H9 (cell line): Measurements from ENCODE around the gene RPS6KA6. TPM values are rescaled to one million over a fixed set of nuclear protein-coding genes. Genes with fewer than 3 reads are reported as not detected.

ENCODE experiments used
- DNase-seq: peaks from one replicate; pipeline ENCODE4 v3.0.0-alpha.2; 2017
- H2AFZ ChIP-seq: one replicate; pipeline ENCODE4 v1.6.1; 2013; ENCODE audit warnings: mild to moderate bottlenecking, low read length, control low read depth, moderate library complexity
- H2AK5ac ChIP-seq: 2 replicates; pipeline ENCODE4 v1.6.1; 2013; ENCODE audit warnings: low read length, control low read depth, mixed read lengths; ENCODE audit not compliant: insufficient read length
- H2BK120ac ChIP-seq: one replicate; pipeline ENCODE4 v1.6.1; 2013; ENCODE audit warnings: low read depth, mild to moderate bottlenecking, low read length, control low read depth, inconsistent platforms; ENCODE audit not compliant: poor library complexity, severe bottlenecking
- H2BK12ac ChIP-seq: 2 replicates; pipeline ENCODE4 v1.6.1; 2013; ENCODE audit warnings: low read length, control low read depth, mixed read lengths, low read depth; ENCODE audit not compliant: insufficient read length
- H2BK15ac ChIP-seq: 2 replicates; pipeline ENCODE4 v1.6.1; 2013; ENCODE audit warnings: low read depth, low read length, control low read depth
- H2BK20ac ChIP-seq: one replicate; pipeline ENCODE4 v1.6.1; 2013; ENCODE audit warnings: low read depth, mild to moderate bottlenecking, low read length, control low read depth, inconsistent platforms; ENCODE audit not compliant: poor library complexity, severe bottlenecking
- H2BK5ac ChIP-seq: 2 replicates; pipeline ENCODE4 v1.6.1; 2013; ENCODE audit warnings: low read length, control low read depth, mixed read lengths; ENCODE audit not compliant: insufficient read length
- H3K14ac ChIP-seq: 2 replicates; pipeline ENCODE4 v1.6.1; 2013; ENCODE audit warnings: low read length, control low read depth; ENCODE audit not compliant: insufficient read depth
- H3K18ac ChIP-seq: 2 replicates; pipeline ENCODE4 v1.6.1; 2013; ENCODE audit warnings: low read depth, mild to moderate bottlenecking, mixed read lengths, low read length, control low read depth; ENCODE audit not compliant: insufficient read length
- H3K23ac ChIP-seq: 2 replicates; pipeline ENCODE4 v1.6.1; 2013; ENCODE audit warnings: low read length, control low read depth, mixed read lengths, low read depth; ENCODE audit not compliant: insufficient read length
- H3K23me2 ChIP-seq: 2 replicates; pipeline ENCODE4 v1.6.1; 2013; ENCODE audit warnings: low read depth, mild to moderate bottlenecking, mixed read lengths, low read length, control low read depth; ENCODE audit not compliant: insufficient read length, poor library complexity, severe bottlenecking
- H3K27ac ChIP-seq: 2 replicates; pipeline ENCODE4 v1.5.1; 2013; ENCODE audit warnings: low read length, control low read depth, mixed read lengths, low read depth; ENCODE audit not compliant: insufficient read length
- H3K27me3 ChIP-seq: 2 replicates; pipeline ENCODE4 v1.6.1; 2013; ENCODE audit warnings: low read length, control low read depth, inconsistent platforms; ENCODE audit not compliant: insufficient read depth
- H3K4ac ChIP-seq: 2 replicates; pipeline ENCODE4 v1.6.1; 2013; ENCODE audit warnings: low read depth, mild to moderate bottlenecking, control low read depth, inconsistent platforms, low read length, moderate library complexity
- H3K4me1 ChIP-seq: 2 replicates; pipeline ENCODE4 v1.6.1; 2013; ENCODE audit warnings: low read length, control low read depth, inconsistent platforms; ENCODE audit not compliant: insufficient read depth
- H3K4me2 ChIP-seq: 2 replicates; pipeline ENCODE4 v1.6.1; 2013; ENCODE audit warnings: low read length, control low read depth, mixed read lengths; ENCODE audit not compliant: insufficient read length, insufficient read depth
- H3K56ac ChIP-seq: 2 replicates; pipeline ENCODE4 v1.6.1; 2013; ENCODE audit warnings: low read depth, mild to moderate bottlenecking, mixed read lengths, low read length, control low read depth; ENCODE audit not compliant: insufficient read length
- H3K79me1 ChIP-seq: 2 replicates; pipeline ENCODE4 v1.6.1; 2013; ENCODE audit warnings: low read depth, mild to moderate bottlenecking, moderate library complexity, low read length, control low read depth, inconsistent platforms; ENCODE audit not compliant: insufficient read depth, poor library complexity, severe bottlenecking
- H3K79me2 ChIP-seq: 2 replicates; pipeline ENCODE4 v1.6.1; 2013; ENCODE audit warnings: low read length, control low read depth, inconsistent platforms; ENCODE audit not compliant: insufficient read depth
- H3K9ac ChIP-seq: 2 replicates; pipeline ENCODE4 v1.6.1; 2013; ENCODE audit warnings: low read length, control low read depth, mixed read lengths; ENCODE audit not compliant: insufficient read length; ENCODE audit errors: extremely low read depth
- H3K9me3 ChIP-seq: one replicate; pipeline ENCODE4 v1.6.1; 2013; ENCODE audit warnings: low read depth, low read length, inconsistent platforms; ENCODE audit not compliant: control insufficient read depth
- H3T11ph ChIP-seq: one replicate; pipeline ENCODE4 v1.6.1; 2013; ENCODE audit warnings: mild to moderate bottlenecking, low read length, control low read depth, inconsistent platforms
- H4K20me1 ChIP-seq: one replicate; pipeline ENCODE4 v1.6.1; 2013; ENCODE audit not compliant: control insufficient read depth, insufficient read length, insufficient read depth
- H4K5ac ChIP-seq: 2 replicates; pipeline ENCODE4 v1.6.1; 2013; ENCODE audit warnings: low read depth, mild to moderate bottlenecking, mixed read lengths, low read length, control low read depth; ENCODE audit not compliant: insufficient read length
- H4K8ac ChIP-seq: replicated peaks from 2 replicates; pipeline ENCODE4 v1.6.1; 2013; ENCODE audit warnings: low read length, control low read depth, mixed read lengths, low read depth; ENCODE audit not compliant: insufficient read length
- H4K91ac ChIP-seq: 2 replicates; pipeline ENCODE4 v1.6.1; 2013; ENCODE audit warnings: low read depth, mild to moderate bottlenecking, moderate library complexity, mixed read lengths, low read length, control low read depth; ENCODE audit not compliant: insufficient read length
- H3K27ac Mint-ChIP-seq, 3 experiments: 2 replicates in 2 of 3; 3 replicates in 1 of 3; pipeline ENCODE4 v1.8.0; 2020 to 2021; ENCODE audit warnings: mixed read lengths in 3 of 3, mild to moderate bottlenecking in 1 of 3, moderate library complexity in 1 of 3
- H3K27me3 Mint-ChIP-seq: 2 replicates; pipeline ENCODE4 v1.8.0; 2021; ENCODE audit warnings: low read depth, mild to moderate bottlenecking, moderate library complexity, mixed read lengths
- H3K36me3 Mint-ChIP-seq, 3 experiments: 2 replicates in 2 of 3; 3 replicates in 1 of 3; pipeline ENCODE4 v1.8.0; 2020 to 2021; ENCODE audit warnings: low read depth in 3 of 3, mixed read lengths in 3 of 3; ENCODE audit not compliant: insufficient read depth in 1 of 3
- H3K4me1 Mint-ChIP-seq, 2 experiments: 2 replicates each; pipeline ENCODE4 v1.8.0; 2020; ENCODE audit warnings: mixed read lengths in 2 of 2
- H3K4me3 Mint-ChIP-seq, 2 experiments: 2 replicates in 1 of 2; 3 replicates in 1 of 2; pipeline ENCODE4 v1.8.0; 2020 to 2021; ENCODE audit warnings: mild to moderate bottlenecking in 2 of 2, mixed read lengths in 2 of 2, moderate library complexity in 1 of 2
- H3K9me3 Mint-ChIP-seq, 2 experiments: 2 replicates in 1 of 2; 3 replicates in 1 of 2; pipeline ENCODE4 v1.8.0; 2020; ENCODE audit warnings: mild to moderate bottlenecking in 2 of 2, mixed read lengths in 2 of 2, moderate library complexity in 1 of 2
- WGBS: extraction: QIAGEN DNeasy Blood & Tissue Kit; methylation state at CpG from one replicate; pipeline ENCODE4 v1.1.7; 2013; ENCODE audit warnings: missing lambda C conversion rate, low lambda C conversion rate, mixed read lengths; ENCODE audit not compliant: insufficient read length; ENCODE audit errors: extremely low coverage; 5-methylcytosine and 5-hydroxymethylcytosine counted together
- total RNA-seq: library from RNA; stranded (reverse); gene quantifications from 2 replicates; pipeline ENCODE4 v1.2.1, GENCODE V29; 2021
- TF ChIP-seq, protein P1 (sequence below): fragments of 200-600 bp; sonication (generic); conservative IDR thresholded peaks from 3 replicates; pipeline ENCODE4 v1.8.0; 2021; ENCODE audit warnings: antibody characterized with exemption, mild to moderate bottlenecking

RPS6KA6 gene
- total RNA-seq, 1 experiment from 2014 or later = 12.1 TPM

DNA sequence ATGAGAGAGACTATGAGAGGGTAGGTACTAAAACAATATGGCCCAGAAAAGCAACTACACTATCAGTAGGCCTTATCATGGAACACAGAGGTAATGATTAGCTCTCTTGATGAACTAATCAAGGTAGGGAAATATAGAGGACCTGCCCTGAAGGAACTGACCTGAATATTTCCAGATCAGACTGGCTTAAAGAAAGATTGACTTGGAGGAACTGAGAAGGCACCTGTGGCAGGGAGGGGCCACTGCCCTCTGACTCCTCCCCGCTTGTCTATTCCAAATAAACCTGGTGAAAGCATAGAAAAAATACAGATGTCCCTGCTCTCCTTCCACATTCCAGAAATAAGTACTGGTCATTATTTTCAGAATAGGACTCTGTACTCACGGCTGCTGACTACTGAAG, 5.5 kb downstream of the RPS6KA6 start:
- Histone ChIP-seq H3T11ph (no peak overlapping the region), H2BK15ac (no peak overlapping the region), H2BK12ac (no peak overlapping the region), H2BK5ac (no peak overlapping the region), H4K5ac (no peak overlapping the region), H4K20me1 (no peaks in the 10 kb centered on the region), H3K9me3 (peaks cover 11% of the 10 kb centered on the region), H2BK120ac (no peak overlapping the region), H3K79me2 (no peaks in the 10 kb centered on the region), H3K27me3 (no peaks in the 10 kb centered on the region), H3K23me2 (peaks cover 3% of the 10 kb centered on the region), H3K14ac (no peak overlapping the region), H3K79me1 (peaks cover 2% of the 10 kb centered on the region), H2AFZ (no peak overlapping the region), H3K18ac (no peak overlapping the region), H4K8ac (no peak overlapping the region), H3K4me2 (no peak overlapping the region), H3K4me1 (no peaks in the 10 kb centered on the region), H3K23ac (no peak overlapping the region), H3K4ac (no peak overlapping the region), H3K56ac (no peak overlapping the region), H2AK5ac (no peak overlapping the region), H3K9ac (no peak overlapping the region), H2BK20ac (no peak overlapping the region), H3K27ac (no peak overlapping the region), H4K91ac (no peak overlapping the region)
- Mint-ChIP-seq H3K36me3 (peaks cover 0 to 6% (median 3%) of the 10 kb centered on the region in 3 experiments; a peak in 4 of 7 replicates), H3K4me3 (no peak overlapping the region), H3K27me3 (no peaks in the 10 kb centered on the region), H3K4me1 (peaks cover 0 to 8% of the 10 kb centered on the region in 2 experiments; a peak in 1 of 4 replicates), H3K9me3 (peaks cover 44 to 52% of the 10 kb centered on the region in 2 experiments), H3K27ac (no peak overlapping the region)
- TF ChIP-seq, protein P1, sequence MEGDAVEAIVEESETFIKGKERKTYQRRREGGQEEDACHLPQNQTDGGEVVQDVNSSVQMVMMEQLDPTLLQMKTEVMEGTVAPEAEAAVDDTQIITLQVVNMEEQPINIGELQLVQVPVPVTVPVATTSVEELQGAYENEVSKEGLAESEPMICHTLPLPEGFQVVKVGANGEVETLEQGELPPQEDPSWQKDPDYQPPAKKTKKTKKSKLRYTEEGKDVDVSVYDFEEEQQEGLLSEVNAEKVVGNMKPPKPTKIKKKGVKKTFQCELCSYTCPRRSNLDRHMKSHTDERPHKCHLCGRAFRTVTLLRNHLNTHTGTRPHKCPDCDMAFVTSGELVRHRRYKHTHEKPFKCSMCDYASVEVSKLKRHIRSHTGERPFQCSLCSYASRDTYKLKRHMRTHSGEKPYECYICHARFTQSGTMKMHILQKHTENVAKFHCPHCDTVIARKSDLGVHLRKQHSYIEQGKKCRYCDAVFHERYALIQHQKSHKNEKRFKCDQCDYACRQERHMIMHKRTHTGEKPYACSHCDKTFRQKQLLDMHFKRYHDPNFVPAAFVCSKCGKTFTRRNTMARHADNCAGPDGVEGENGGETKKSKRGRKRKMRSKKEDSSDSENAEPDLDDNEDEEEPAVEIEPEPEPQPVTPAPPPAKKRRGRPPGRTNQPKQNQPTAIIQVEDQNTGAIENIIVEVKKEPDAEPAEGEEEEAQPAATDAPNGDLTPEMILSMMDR = no peak
- no peak for DNase-seq
- WGBS = no CpG with 5 or more reads among the region's 2 CpGs
